ENCODE results near the gene COPS9. TPM values are rescaled to one million over a fixed set of nuclear protein-coding genes. Genes with fewer than 3 reads are reported as not detected.

Gene COPS9
- total RNA-seq, 1 donor from 2014 or later: 165 TPM

GRCh38 chr2:240103136-240103535, 33.0 kb downstream of the COPS9 start:
- Mint-ChIP-seq H3K4me3 (ENCODE audit: unreplicated experiment) (no peak overlapping the region), H3K4me1 (ENCODE audit: unreplicated experiment) (no peaks in the 10 kb centered on the region), H3K27ac (ENCODE audit: unreplicated experiment) (no peak overlapping the region), H3K9me3 (ENCODE audit: unreplicated experiment) (no peaks in the 10 kb centered on the region), H3K36me3 (ENCODE audit: low read depth, unreplicated experiment) (no peaks in the 10 kb centered on the region), H3K27me3 (ENCODE audit: unreplicated experiment) (peaks cover 2% of the 10 kb centered on the region)
- TF ChIP-seq CTCF (IDR thresholded peaks at IDR 0.05; ENCODE audit: unreplicated experiment): no peak
- DNase-seq (ENCODE audit: low spot score): no peak

- TF ChIP-seq CTCF (IDR thresholded peaks at IDR 0.05; ENCODE audit: unreplicated experiment): no peak
- Mint-ChIP-seq H3K36me3 (ENCODE audit: low read depth, unreplicated experiment) (no peaks in the 10 kb centered on the region), H3K4me3 (ENCODE audit: unreplicated experiment) (no peak overlapping the region), H3K27ac (ENCODE audit: unreplicated experiment) (no peak overlapping the region), H3K27me3 (ENCODE audit: unreplicated experiment) (peaks cover 1% of the 10 kb centered on the region), H3K9me3 (ENCODE audit: unreplicated experiment) (no peaks in the 10 kb centered on the region), H3K4me1 (ENCODE audit: unreplicated experiment) (no peaks in the 10 kb centered on the region)
- no peak for DNase-seq (ENCODE audit: low spot score)
These were observed 37.8 kb downstream of the COPS9 start for GRCh38 chr2:240098349-240098748.

- peaks cover 1% of the 10 kb centered on the region for H3K27me3 Mint-ChIP-seq (ENCODE audit: unreplicated experiment)
- DNase-seq (ENCODE audit: low spot score): no peak
- no peaks in the 10 kb centered on the region for H3K9me3 Mint-ChIP-seq (ENCODE audit: unreplicated experiment)
- no peaks in the 10 kb centered on the region for H3K4me1 Mint-ChIP-seq (ENCODE audit: unreplicated experiment)
- no peak overlapping the region for H3K4me3 Mint-ChIP-seq (ENCODE audit: unreplicated experiment)
- no peaks in the 10 kb centered on the region for H3K36me3 Mint-ChIP-seq (ENCODE audit: low read depth, unreplicated experiment)
- no peak for TF ChIP-seq CTCF (IDR thresholded peaks at IDR 0.05; ENCODE audit: unreplicated experiment)
- no peak overlapping the region for H3K27ac Mint-ChIP-seq (ENCODE audit: unreplicated experiment)
These were observed 40.3 kb downstream of the COPS9 start for GRCh38 chr2:240095556-240096523.

GRCh38 chr2:240089306-240089705, 46.8 kb downstream of the COPS9 start:
- H3K36me3 Mint-ChIP-seq (ENCODE audit: low read depth, unreplicated experiment): peaks cover 5% of the 10 kb centered on the region

More at GRCh38 chr2:240089306-240089705, 46.8 kb downstream of the COPS9 start:
- peaks cover 3% of the 10 kb centered on the region for H3K9me3 Mint-ChIP-seq (ENCODE audit: unreplicated experiment)
- no peaks in the 10 kb centered on the region for H3K4me1 Mint-ChIP-seq (ENCODE audit: unreplicated experiment)
- TF ChIP-seq CTCF (IDR thresholded peaks at IDR 0.05; ENCODE audit: unreplicated experiment): no peak
- no peak for DNase-seq (ENCODE audit: low spot score)
- no peaks in the 10 kb centered on the region for H3K27me3 Mint-ChIP-seq (ENCODE audit: unreplicated experiment)
- no peak overlapping the region for H3K4me3 Mint-ChIP-seq (ENCODE audit: unreplicated experiment)
- no peak overlapping the region for H3K27ac Mint-ChIP-seq (ENCODE audit: unreplicated experiment)

Data from endothelial cell (in vitro differentiated cells).